Breast epithelium (tissue), 4 donors: ENCODE results near the gene PRSS2. TPM values are rescaled to one million over a fixed set of nuclear protein-coding genes. Genes with fewer than 3 reads are reported as not detected.
A peak's percentile ranks its signal among the peaks of the same experiment; 100 is the strongest.

Experiments
- DNase-seq, 2 donors: peaks; one replicate each; pipeline ENCODE4 v3.0.0-alpha.2; 2019; ENCODE audit warnings: low spot score in 2 of 2
- H3K27ac ChIP-seq, 2 donors: fragments of 200-600 bp; sonication (generic) in 1 of 2; one replicate each; pipeline ENCODE4 v1.5.1; 2016 to 2019; ENCODE audit warnings: mild to moderate bottlenecking in 1 of 2
- H3K27me3 ChIP-seq, 2 donors: fragments of 200-600 bp; sonication (generic) in 1 of 2; one replicate each; pipeline versions ENCODE4 v1.5.1 to v1.6.0; 2017 to 2019; ENCODE audit warnings: control low read depth in 1 of 2, mild to moderate bottlenecking in 1 of 2
- H3K36me3 ChIP-seq: fragments of 200-600 bp; one replicate; pipeline ENCODE4 v1.5.1; 2019
- H3K4me1 ChIP-seq, 2 donors: fragments of 200-600 bp; sonication (generic); one replicate each; pipeline ENCODE4 v1.5.1; 2016 to 2019; ENCODE audit warnings: control low read depth in 1 of 2
- H3K4me3 ChIP-seq, 3 donors: fragments of 200-600 bp; sonication (generic); 1 replicate in 2 of 3; 2 replicates in 1 of 3; pipeline ENCODE4 v1.5.1; 2016 to 2019; ENCODE audit warnings: mild to moderate bottlenecking in 3 of 3, moderate library complexity in 2 of 3
- H3K9me3 ChIP-seq, 2 donors: fragments of 200-600 bp; sonication (generic) in 1 of 2; one replicate each; pipeline ENCODE4 v1.5.1; 2016 to 2019; ENCODE audit warnings: control low read depth in 1 of 2
- CTCF ChIP-seq, 3 donors: fragments of 450-650 bp; IDR thresholded peaks; one replicate each; pipeline ENCODE4 v1.5.1; 2016 to 2017; ENCODE audit warnings: antibody characterized with exemption in 3 of 3, mild to moderate bottlenecking in 3 of 3, moderate library complexity in 3 of 3
- POLR2A ChIP-seq: fragments of 450-650 bp; IDR thresholded peaks from one replicate; pipeline ENCODE4 v1.6.1; 2016; ENCODE audit warnings: antibody characterized with exemption, mild to moderate bottlenecking, moderate library complexity
- POLR2AphosphoS5 ChIP-seq, 3 donors: sonication (generic); formaldehyde crosslinking; IDR thresholded peaks; one replicate each; pipeline ENCODE4 v1.6.1; 2017; ENCODE audit warnings: antibody characterized with exemption in 3 of 3
- intact Hi-C: fragments of 100-400 bp; cut with DNase I; formaldehyde crosslinking; loops from one replicate; pipeline ENCODE4 v1.15.1; 2023; ENCODE audit warnings: low total_unique reads
- total RNA-seq, 3 donors: library from RNA; depleted of rRNA; stranded (reverse); fragments of >200 nt; gene quantifications; one replicate each; pipeline ENCODE4 v1.1.0, GENCODE V29; 2016

The PRSS2 gene
- total RNA-seq, 3 donors from 2014 or later, result not detected

- peaks cover 0 to 16% of the 10 kb centered on the region in 2 donors for H3K27me3 ChIP-seq
- TF ChIP-seq POLR2A (no peak), POLR2AphosphoS5 (IDR thresholded peaks at IDR 0.05) (no peak), CTCF (IDR thresholded peaks at IDR 0.05) (no peak)
- H3K4me1 ChIP-seq, result no peaks in the 10 kb centered on the region
- H3K4me3 ChIP-seq, result no peak overlapping the region
- intact Hi-C loops, result no loop called here
- DNase-seq, result no peak
- no peak overlapping the region for H3K27ac ChIP-seq
- H3K9me3 ChIP-seq, result no peaks in the 10 kb centered on the region
- H3K36me3 ChIP-seq, result no peaks in the 10 kb centered on the region
Measured at GRCh38 chr7:142809671-142810070, 38.9 kb downstream of the PRSS2 start.

GRCh38 chr7:142811154-142811737, 40.5 kb downstream of the PRSS2 start:
- no peak for DNase-seq
- Histone ChIP-seq H3K4me1 (no peaks in the 10 kb centered on the region), H3K36me3 (no peaks in the 10 kb centered on the region), H3K9me3 (no peaks in the 10 kb centered on the region), H3K27me3 (peaks cover 0 to 16% of the 10 kb centered on the region in 2 donors), H3K27ac (no peak overlapping the region), H3K4me3 (no peak overlapping the region)
- TF ChIP-seq POLR2AphosphoS5 (IDR thresholded peaks at IDR 0.05), result no peak
- TF ChIP-seq CTCF (IDR thresholded peaks at IDR 0.05), result peak in 2 of 3 donors; percentile 40 to 47
- intact Hi-C loops, result no loop called here

GRCh38 chr7:142812437-142813215, 41.9 kb downstream of the PRSS2 start:
- intact Hi-C loops, result no loop called here
- H3K4me1 ChIP-seq, result no peaks in the 10 kb centered on the region
- H3K4me3 ChIP-seq, result no peak overlapping the region
- no peaks in the 10 kb centered on the region for H3K9me3 ChIP-seq
- no peaks in the 10 kb centered on the region for H3K36me3 ChIP-seq
- no peak for TF ChIP-seq CTCF (IDR thresholded peaks at IDR 0.05)
- no peak overlapping the region for H3K27ac ChIP-seq
- no peak for DNase-seq
- peaks cover 0 to 18% of the 10 kb centered on the region in 2 donors for H3K27me3 ChIP-seq

- no peak for DNase-seq
- no peak overlapping the region for H3K27ac ChIP-seq
- H3K4me1 ChIP-seq, result no peaks in the 10 kb centered on the region
- H3K4me3 ChIP-seq, result no peak overlapping the region
- no peak for TF ChIP-seq POLR2AphosphoS5 (IDR thresholded peaks at IDR 0.05)
- no peak for TF ChIP-seq POLR2A
- TF ChIP-seq CTCF (IDR thresholded peaks at IDR 0.05), result no peak
- intact Hi-C loops, result no loop called here
- no peaks in the 10 kb centered on the region for H3K36me3 ChIP-seq
- H3K9me3 ChIP-seq, result no peaks in the 10 kb centered on the region
- peaks cover 0 to 20% of the 10 kb centered on the region in 2 donors for H3K27me3 ChIP-seq
Measured at GRCh38 chr7:142813226-142813625, 42.5 kb downstream of the PRSS2 start.

- H3K27me3 ChIP-seq, result peaks cover 0 to 20% of the 10 kb centered on the region in 2 donors
- no peak overlapping the region for H3K27ac ChIP-seq
- no peaks in the 10 kb centered on the region for H3K4me1 ChIP-seq
- intact Hi-C loops, result no loop called here
- no peak for DNase-seq
- TF ChIP-seq CTCF (IDR thresholded peaks at IDR 0.05), result no peak
- TF ChIP-seq POLR2A, result no peak
- TF ChIP-seq POLR2AphosphoS5 (IDR thresholded peaks at IDR 0.05), result no peak
- H3K4me3 ChIP-seq, result no peak overlapping the region
- H3K36me3 ChIP-seq, result no peaks in the 10 kb centered on the region
- no peaks in the 10 kb centered on the region for H3K9me3 ChIP-seq
Measured at GRCh38 chr7:142813699-142814098, 42.9 kb downstream of the PRSS2 start.
